GM23338 (cell line): Measurements from ENCODE around the gene GKN1. TPM values are rescaled to one million over a fixed set of nuclear protein-coding genes. Genes with fewer than 3 reads are reported as not detected.

Experiments
- ATAC-seq: fragments of 200-7000 bp; cut with Tn5 transposase; 3 replicates; pipeline ENCODE4 v1.9.1; 2020
- DNase-seq: peaks from one replicate; pipeline ENCODE4 v3.0.0-alpha.2; 2015; ENCODE audit warnings: low spot score
- H2AFZ ChIP-seq: fragments of 200-600 bp; sonication (generic); 2 replicates; pipeline ENCODE4 v1.8.0; 2016; ENCODE audit warnings: antibody characterized with exemption, mild to moderate bottlenecking, moderate library complexity
- H3F3A ChIP-seq: fragments of 200-600 bp; sonication (generic); replicated peaks from 2 replicates; pipeline ENCODE4 v1.8.0; 2017; ENCODE audit warnings: antibody characterized with exemption, mixed run types, low read depth
- H3K27ac ChIP-seq: fragments of 200-600 bp; sonication (generic); 2 replicates; pipeline ENCODE4 v1.6.1; 2016; ENCODE audit warnings: low read depth
- H3K27me3 ChIP-seq: fragments of 200-600 bp; sonication (generic); 2 replicates; pipeline ENCODE4 v1.8.0; 2016; ENCODE audit warnings: mild to moderate bottlenecking, mixed run types, moderate library complexity; ENCODE audit not compliant: insufficient read depth
- H3K36me3 ChIP-seq: fragments of 200-600 bp; sonication (generic); 2 replicates; pipeline ENCODE4 v1.8.0; 2016; ENCODE audit warnings: mild to moderate bottlenecking; ENCODE audit not compliant: insufficient read depth
- H3K4me1 ChIP-seq: fragments of 200-600 bp; sonication (generic); 2 replicates; pipeline ENCODE4 v1.8.0; 2016; ENCODE audit warnings: mild to moderate bottlenecking, moderate library complexity; ENCODE audit not compliant: insufficient read depth
- H3K4me2 ChIP-seq: fragments of 200-600 bp; sonication (generic); 2 replicates; pipeline ENCODE4 v1.7.1; 2017; ENCODE audit warnings: mixed run types
- H3K4me3 ChIP-seq: fragments of 200-600 bp; sonication (generic); 2 replicates; pipeline ENCODE4 v1.6.1; 2016; ENCODE audit warnings: mixed run types
- H3K79me2 ChIP-seq: fragments of 200-600 bp; sonication (generic); replicated peaks from 2 replicates; pipeline ENCODE4 v1.8.0; 2017; ENCODE audit warnings: mild to moderate bottlenecking; ENCODE audit not compliant: insufficient read depth
- H3K9me2 ChIP-seq: fragments of 200-600 bp; sonication (generic); 2 replicates; pipeline ENCODE4 v1.8.0; 2017; ENCODE audit not compliant: insufficient read depth
- H4K20me1 ChIP-seq: fragments of 200-600 bp; sonication (generic); replicated peaks from 2 replicates; pipeline ENCODE4 v1.8.0; 2017; ENCODE audit warnings: mild to moderate bottlenecking; ENCODE audit not compliant: insufficient read depth
- H3K27ac Mint-ChIP-seq: 2 replicates; pipeline ENCODE4 v1.8.0; 2020; ENCODE audit warnings: inconsistent platforms, mild to moderate bottlenecking, moderate library complexity, mixed read lengths
- H3K27me3 Mint-ChIP-seq: 3 replicates; pipeline ENCODE4 v1.8.0; 2022; ENCODE audit warnings: low read depth, mild to moderate bottlenecking, moderate library complexity, mixed read lengths, inconsistent platforms; ENCODE audit not compliant: insufficient read depth, poor library complexity
- H3K36me3 Mint-ChIP-seq: 3 replicates; pipeline ENCODE4 v1.8.0; 2021; ENCODE audit warnings: low read depth, mild to moderate bottlenecking, inconsistent platforms, moderate library complexity, mixed read lengths
- H3K4me1 Mint-ChIP-seq: 3 replicates; pipeline ENCODE4 v1.8.0; 2020; ENCODE audit warnings: mild to moderate bottlenecking, inconsistent platforms, mixed read lengths
- H3K4me3 Mint-ChIP-seq: 3 replicates; pipeline ENCODE4 v1.8.0; 2021; ENCODE audit warnings: moderate library complexity, mild to moderate bottlenecking, inconsistent platforms, mixed read lengths
- H3K9me3 Mint-ChIP-seq: 3 replicates; pipeline ENCODE4 v1.8.0; 2020; ENCODE audit warnings: moderate library complexity, mild to moderate bottlenecking, inconsistent platforms, mixed read lengths
- CREB1 ChIP-seq: fragments of 250-450 bp; sonication (Bioruptor Pico); IDR thresholded peaks from 2 replicates; pipeline ENCODE4 v1.5.0; 2020; ENCODE audit warnings: low read depth, mild to moderate bottlenecking, moderate library complexity
- CTCF ChIP-seq, 2 experiments: fragments of 200-600 bp in 1 of 2; sonication (generic) in 1 of 2; conservative IDR thresholded peaks; 2 replicates each; pipeline versions ENCODE4 v1.5.1 to v1.6.1; 2016 to 2017; ENCODE audit warnings: antibody characterized with exemption in 2 of 2, low read depth in 2 of 2, mild to moderate bottlenecking in 2 of 2, moderate library complexity in 1 of 2
- EZH2 ChIP-seq: fragments of 200-600 bp; sonication (generic); IDR thresholded peaks from one replicate; pipeline ENCODE4 v1.8.0; 2017; ENCODE audit warnings: antibody characterized with exemption, mild to moderate bottlenecking, low read depth; ENCODE audit not compliant: unreplicated experiment
- EZH2phosphoT487 ChIP-seq: fragments of 200-600 bp; sonication (generic); IDR thresholded peaks from one replicate; pipeline ENCODE4 v1.8.1; 2018; ENCODE audit warnings: antibody characterized with exemption; ENCODE audit not compliant: unreplicated experiment
- JUNB ChIP-seq: IDR thresholded peaks from one replicate; pipeline ENCODE4 v1.6.1; 2016; ENCODE audit warnings: antibody characterized with exemption; ENCODE audit not compliant: unreplicated experiment
- NANOG ChIP-seq: IDR thresholded peaks from 2 replicates; pipeline ENCODE4 v1.6.1; 2016; ENCODE audit warnings: antibody characterized with exemption, borderline replicate concordance
- POLR2AphosphoS5 ChIP-seq: IDR thresholded peaks from 2 replicates; pipeline ENCODE4 v1.6.1; 2016; ENCODE audit warnings: antibody characterized with exemption, low read depth
- STAT1 ChIP-seq: IDR thresholded peaks from one replicate; pipeline ENCODE4 v1.6.1; 2016; ENCODE audit warnings: antibody characterized with exemption; ENCODE audit not compliant: unreplicated experiment
- ZNF114 ChIP-seq: fragments of 250-450 bp; sonication (Bioruptor Pico); IDR thresholded peaks from 2 replicates; pipeline ENCODE4 v1.5.0; 2020; ENCODE audit warnings: mild to moderate bottlenecking, moderate library complexity
- ZNF331 ChIP-seq: fragments of 250-450 bp; sonication (Bioruptor Pico); IDR thresholded peaks from 2 replicates; pipeline ENCODE4 v1.5.0; 2020; ENCODE audit warnings: low read depth, mild to moderate bottlenecking, moderate library complexity
- polyA plus RNA-seq: library from polyadenylated mRNA; unstranded; fragments of >200 nt; fragmentation: Nextera tagmentation; extraction: Ambion mirVana; gene quantifications from 2 replicates; pipeline ENCODE4 v1.2.1, GENCODE V29; 2016
- total RNA-seq: library from RNA; depleted of rRNA; stranded (reverse); fragments of >200 nt; shearing (Covaris generic); gene quantifications from 2 replicates; pipeline ENCODE4 v1.2.3, GENCODE V29; 2014
- TF ChIP-seq, protein P1 (sequence below): IDR thresholded peaks from one replicate; pipeline ENCODE4 v1.6.1; 2018; ENCODE audit warnings: antibody characterized with exemption; ENCODE audit not compliant: unreplicated experiment
- TF ChIP-seq, protein P2 (sequence below): fragments of 250-450 bp; sonication (Bioruptor Pico); IDR thresholded peaks from 2 replicates; pipeline ENCODE4 v1.5.0; 2020; ENCODE audit warnings: mild to moderate bottlenecking, moderate library complexity

GKN1 gene
- total and polyA plus RNA-seq, 2 experiments from 2014 or later: not detected

- no peaks in the 10 kb centered on the region for H4K20me1 ChIP-seq
- no peaks in the 10 kb centered on the region for H3K36me3 ChIP-seq
- no peaks in the 10 kb centered on the region for H3K36me3 Mint-ChIP-seq
- H3F3A ChIP-seq: no peaks in the 10 kb centered on the region
- H3K4me1 Mint-ChIP-seq: no peaks in the 10 kb centered on the region; the same call in 2 of the 3 replicates
- peaks cover 5% of the 10 kb centered on the region; the same call in 2 of the 3 replicates for H3K9me3 Mint-ChIP-seq
- H3K4me1 ChIP-seq: no peaks in the 10 kb centered on the region
- H3K27ac ChIP-seq: no peak overlapping the region
- no peak overlapping the region for H3K4me2 ChIP-seq
- TF ChIP-seq JUNB: no peak
- no peak for TF ChIP-seq CTCF (conservative IDR thresholded peaks at IDR 0.05; ENCODE audit: low read depth in 2 of 2)
- no peak for TF ChIP-seq NANOG
- no peak for TF ChIP-seq STAT1
- TF ChIP-seq ZNF114 (CRISPR knock-in tag): no peak
- TF ChIP-seq EZH2phosphoT487: no peak
- no peak for TF ChIP-seq CREB1 (CRISPR knock-in tag)
- TF ChIP-seq ZNF331: no peak
- TF ChIP-seq POLR2AphosphoS5: no peak
- TF ChIP-seq EZH2: no peak
- TF ChIP-seq, protein P1, sequence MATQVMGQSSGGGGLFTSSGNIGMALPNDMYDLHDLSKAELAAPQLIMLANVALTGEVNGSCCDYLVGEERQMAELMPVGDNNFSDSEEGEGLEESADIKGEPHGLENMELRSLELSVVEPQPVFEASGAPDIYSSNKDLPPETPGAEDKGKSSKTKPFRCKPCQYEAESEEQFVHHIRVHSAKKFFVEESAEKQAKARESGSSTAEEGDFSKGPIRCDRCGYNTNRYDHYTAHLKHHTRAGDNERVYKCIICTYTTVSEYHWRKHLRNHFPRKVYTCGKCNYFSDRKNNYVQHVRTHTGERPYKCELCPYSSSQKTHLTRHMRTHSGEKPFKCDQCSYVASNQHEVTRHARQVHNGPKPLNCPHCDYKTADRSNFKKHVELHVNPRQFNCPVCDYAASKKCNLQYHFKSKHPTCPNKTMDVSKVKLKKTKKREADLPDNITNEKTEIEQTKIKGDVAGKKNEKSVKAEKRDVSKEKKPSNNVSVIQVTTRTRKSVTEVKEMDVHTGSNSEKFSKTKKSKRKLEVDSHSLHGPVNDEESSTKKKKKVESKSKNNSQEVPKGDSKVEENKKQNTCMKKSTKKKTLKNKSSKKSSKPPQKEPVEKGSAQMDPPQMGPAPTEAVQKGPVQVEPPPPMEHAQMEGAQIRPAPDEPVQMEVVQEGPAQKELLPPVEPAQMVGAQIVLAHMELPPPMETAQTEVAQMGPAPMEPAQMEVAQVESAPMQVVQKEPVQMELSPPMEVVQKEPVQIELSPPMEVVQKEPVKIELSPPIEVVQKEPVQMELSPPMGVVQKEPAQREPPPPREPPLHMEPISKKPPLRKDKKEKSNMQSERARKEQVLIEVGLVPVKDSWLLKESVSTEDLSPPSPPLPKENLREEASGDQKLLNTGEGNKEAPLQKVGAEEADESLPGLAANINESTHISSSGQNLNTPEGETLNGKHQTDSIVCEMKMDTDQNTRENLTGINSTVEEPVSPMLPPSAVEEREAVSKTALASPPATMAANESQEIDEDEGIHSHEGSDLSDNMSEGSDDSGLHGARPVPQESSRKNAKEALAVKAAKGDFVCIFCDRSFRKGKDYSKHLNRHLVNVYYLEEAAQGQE: no peak
- TF ChIP-seq, protein P2, sequence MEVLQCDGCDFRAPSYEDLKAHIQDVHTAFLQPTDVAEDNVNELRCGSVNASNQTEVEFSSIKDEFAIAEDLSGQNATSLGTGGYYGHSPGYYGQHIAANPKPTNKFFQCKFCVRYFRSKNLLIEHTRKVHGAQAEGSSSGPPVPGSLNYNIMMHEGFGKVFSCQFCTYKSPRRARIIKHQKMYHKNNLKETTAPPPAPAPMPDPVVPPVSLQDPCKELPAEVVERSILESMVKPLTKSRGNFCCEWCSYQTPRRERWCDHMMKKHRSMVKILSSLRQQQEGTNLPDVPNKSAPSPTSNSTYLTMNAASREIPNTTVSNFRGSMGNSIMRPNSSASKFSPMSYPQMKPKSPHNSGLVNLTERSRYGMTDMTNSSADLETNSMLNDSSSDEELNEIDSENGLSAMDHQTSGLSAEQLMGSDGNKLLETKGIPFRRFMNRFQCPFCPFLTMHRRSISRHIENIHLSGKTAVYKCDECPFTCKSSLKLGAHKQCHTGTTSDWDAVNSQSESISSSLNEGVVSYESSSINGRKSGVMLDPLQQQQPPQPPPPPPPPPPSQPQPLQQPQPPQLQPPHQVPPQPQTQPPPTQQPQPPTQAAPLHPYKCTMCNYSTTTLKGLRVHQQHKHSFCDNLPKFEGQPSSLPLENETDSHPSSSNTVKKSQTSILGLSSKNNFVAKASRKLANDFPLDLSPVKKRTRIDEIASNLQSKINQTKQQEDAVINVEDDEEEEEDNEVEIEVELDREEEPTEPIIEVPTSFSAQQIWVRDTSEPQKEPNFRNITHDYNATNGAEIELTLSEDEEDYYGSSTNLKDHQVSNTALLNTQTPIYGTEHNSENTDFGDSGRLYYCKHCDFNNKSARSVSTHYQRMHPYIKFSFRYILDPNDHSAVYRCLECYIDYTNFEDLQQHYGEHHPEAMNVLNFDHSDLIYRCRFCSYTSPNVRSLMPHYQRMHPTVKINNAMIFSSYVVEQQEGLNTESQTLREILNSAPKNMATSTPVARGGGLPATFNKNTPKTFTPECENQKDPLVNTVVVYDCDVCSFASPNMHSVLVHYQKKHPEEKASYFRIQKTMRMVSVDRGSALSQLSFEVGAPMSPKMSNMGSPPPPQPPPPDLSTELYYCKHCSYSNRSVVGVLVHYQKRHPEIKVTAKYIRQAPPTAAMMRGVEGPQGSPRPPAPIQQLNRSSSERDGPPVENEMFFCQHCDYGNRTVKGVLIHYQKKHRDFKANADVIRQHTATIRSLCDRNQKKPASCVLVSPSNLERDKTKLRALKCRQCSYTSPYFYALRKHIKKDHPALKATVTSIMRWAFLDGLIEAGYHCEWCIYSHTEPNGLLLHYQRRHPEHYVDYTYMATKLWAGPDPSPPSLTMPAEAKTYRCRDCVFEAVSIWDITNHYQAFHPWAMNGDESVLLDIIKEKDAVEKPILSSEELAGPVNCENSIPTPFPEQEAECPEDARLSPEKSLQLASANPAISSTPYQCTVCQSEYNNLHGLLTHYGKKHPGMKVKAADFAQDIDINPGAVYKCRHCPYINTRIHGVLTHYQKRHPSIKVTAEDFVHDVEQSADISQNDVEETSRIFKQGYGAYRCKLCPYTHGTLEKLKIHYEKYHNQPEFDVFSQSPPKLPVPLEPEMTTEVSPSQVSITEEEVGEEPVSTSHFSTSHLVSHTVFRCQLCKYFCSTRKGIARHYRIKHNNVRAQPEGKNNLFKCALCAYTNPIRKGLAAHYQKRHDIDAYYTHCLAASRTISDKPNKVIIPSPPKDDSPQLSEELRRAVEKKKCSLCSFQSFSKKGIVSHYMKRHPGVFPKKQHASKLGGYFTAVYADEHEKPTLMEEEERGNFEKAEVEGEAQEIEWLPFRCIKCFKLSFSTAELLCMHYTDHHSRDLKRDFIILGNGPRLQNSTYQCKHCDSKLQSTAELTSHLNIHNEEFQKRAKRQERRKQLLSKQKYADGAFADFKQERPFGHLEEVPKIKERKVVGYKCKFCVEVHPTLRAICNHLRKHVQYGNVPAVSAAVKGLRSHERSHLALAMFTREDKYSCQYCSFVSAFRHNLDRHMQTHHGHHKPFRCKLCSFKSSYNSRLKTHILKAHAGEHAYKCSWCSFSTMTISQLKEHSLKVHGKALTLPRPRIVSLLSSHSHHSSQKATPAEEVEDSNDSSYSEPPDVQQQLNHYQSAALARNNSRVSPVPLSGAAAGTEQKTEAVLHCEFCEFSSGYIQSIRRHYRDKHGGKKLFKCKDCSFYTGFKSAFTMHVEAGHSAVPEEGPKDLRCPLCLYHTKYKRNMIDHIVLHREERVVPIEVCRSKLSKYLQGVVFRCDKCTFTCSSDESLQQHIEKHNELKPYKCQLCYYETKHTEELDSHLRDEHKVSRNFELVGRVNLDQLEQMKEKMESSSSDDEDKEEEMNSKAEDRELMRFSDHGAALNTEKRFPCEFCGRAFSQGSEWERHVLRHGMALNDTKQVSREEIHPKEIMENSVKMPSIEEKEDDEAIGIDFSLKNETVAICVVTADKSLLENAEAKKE (CRISPR knock-in tag): no peak
- peaks cover 9% of the 10 kb centered on the region; the same call in 1 of the 2 replicates for H3K27me3 ChIP-seq
- no peaks in the 10 kb centered on the region for H3K27me3 Mint-ChIP-seq
- H2AFZ ChIP-seq: no peak overlapping the region
- H3K9me2 ChIP-seq: no peaks in the 10 kb centered on the region
- no peak overlapping the region for H3K4me3 ChIP-seq
- DNase-seq (no peak), ATAC-seq (no peak)
- no peak overlapping the region for H3K27ac Mint-ChIP-seq
- H3K79me2 ChIP-seq: no peaks in the 10 kb centered on the region
- H3K4me3 Mint-ChIP-seq: no peak overlapping the region
These were observed 34.1 kb upstream of the GKN1 start for GRCh38 chr2:68940369-68940768.
